C4-2B (cell line): ENCODE results near the gene EDDM13.

Source experiments
- ZFX ChIP-seq: fragments of 450-650 bp; IDR thresholded peaks from 2 replicates; pipeline ENCODE4 v1.6.1; 2017
- TF ChIP-seq, protein P1 (sequence below): fragments of 450-650 bp; conservative IDR thresholded peaks from 2 replicates; pipeline ENCODE4 v1.5.1; 2017; ENCODE audit warnings: mild to moderate bottlenecking

DNA sequence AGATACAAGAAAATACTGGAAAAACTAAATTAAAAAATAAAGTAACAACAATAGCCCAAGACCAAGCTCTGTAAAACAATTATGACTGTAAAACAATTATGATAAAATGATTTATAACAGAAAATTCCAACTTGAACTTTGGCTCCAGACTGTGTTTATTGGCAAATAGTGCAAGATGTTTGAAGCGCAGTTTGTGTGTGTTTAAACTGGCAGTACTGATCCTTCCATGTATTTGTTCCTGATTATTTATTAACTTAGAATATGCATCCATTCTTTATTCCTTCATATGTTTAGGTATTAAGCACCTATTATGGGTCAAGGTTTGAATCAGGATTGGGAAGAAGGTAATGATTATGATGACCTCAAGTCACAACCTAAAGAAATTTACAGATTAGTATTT lies 83.0 kb downstream of the EDDM13 start:
- TF ChIP-seq, protein P1, sequence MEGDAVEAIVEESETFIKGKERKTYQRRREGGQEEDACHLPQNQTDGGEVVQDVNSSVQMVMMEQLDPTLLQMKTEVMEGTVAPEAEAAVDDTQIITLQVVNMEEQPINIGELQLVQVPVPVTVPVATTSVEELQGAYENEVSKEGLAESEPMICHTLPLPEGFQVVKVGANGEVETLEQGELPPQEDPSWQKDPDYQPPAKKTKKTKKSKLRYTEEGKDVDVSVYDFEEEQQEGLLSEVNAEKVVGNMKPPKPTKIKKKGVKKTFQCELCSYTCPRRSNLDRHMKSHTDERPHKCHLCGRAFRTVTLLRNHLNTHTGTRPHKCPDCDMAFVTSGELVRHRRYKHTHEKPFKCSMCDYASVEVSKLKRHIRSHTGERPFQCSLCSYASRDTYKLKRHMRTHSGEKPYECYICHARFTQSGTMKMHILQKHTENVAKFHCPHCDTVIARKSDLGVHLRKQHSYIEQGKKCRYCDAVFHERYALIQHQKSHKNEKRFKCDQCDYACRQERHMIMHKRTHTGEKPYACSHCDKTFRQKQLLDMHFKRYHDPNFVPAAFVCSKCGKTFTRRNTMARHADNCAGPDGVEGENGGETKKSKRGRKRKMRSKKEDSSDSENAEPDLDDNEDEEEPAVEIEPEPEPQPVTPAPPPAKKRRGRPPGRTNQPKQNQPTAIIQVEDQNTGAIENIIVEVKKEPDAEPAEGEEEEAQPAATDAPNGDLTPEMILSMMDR: no peak
- TF ChIP-seq ZFX: no peak
